KMS-11 (cell line): Measurements from ENCODE around the gene KIAA1958.

Experiments
- H2AFZ ChIP-seq: fragments of 200-600 bp; sonication (generic); 2 replicates; pipeline ENCODE4 v1.6.1; 2016; ENCODE audit warnings: antibody characterized with exemption, mixed run types, low read depth
- H3K27ac ChIP-seq: fragments of 200-600 bp; sonication (generic); 2 replicates; pipeline ENCODE4 v1.6.1; 2016; ENCODE audit warnings: mild to moderate bottlenecking, mixed run types
- H3K27me3 ChIP-seq: fragments of 200-600 bp; sonication (generic); 2 replicates; pipeline ENCODE4 v1.6.1; 2017; ENCODE audit warnings: mild to moderate bottlenecking, low read depth, mixed run types, moderate library complexity; ENCODE audit not compliant: insufficient read depth
- H3K36me3 ChIP-seq: fragments of 200-600 bp; sonication (generic); 2 replicates; pipeline ENCODE4 v1.6.1; 2017; ENCODE audit warnings: mild to moderate bottlenecking, mixed run types; ENCODE audit not compliant: insufficient read depth
- H3K4me1 ChIP-seq: fragments of 200-600 bp; sonication (generic); 2 replicates; pipeline ENCODE4 v1.6.1; 2016; ENCODE audit warnings: mild to moderate bottlenecking, low read depth, mixed run types; ENCODE audit not compliant: poor library complexity, severe bottlenecking
- H3K4me2 ChIP-seq: fragments of 200-600 bp; sonication (generic); 2 replicates; pipeline ENCODE4 v1.7.0; 2016; ENCODE audit warnings: mild to moderate bottlenecking, mixed run types
- H3K4me3 ChIP-seq: fragments of 200-600 bp; sonication (generic); IDR thresholded peaks from 2 replicates; pipeline ENCODE4 v1.6.1; 2017; ENCODE audit warnings: low read depth, low read length, mixed read lengths; ENCODE audit not compliant: insufficient read depth
- H3K79me2 ChIP-seq: fragments of 200-600 bp; sonication (generic); 2 replicates; pipeline ENCODE4 v1.6.1; 2016; ENCODE audit warnings: low read depth, mixed run types; ENCODE audit not compliant: insufficient read depth
- H3K9ac ChIP-seq: fragments of 200-600 bp; sonication (generic); 2 replicates; pipeline ENCODE4 v1.6.1; 2016; ENCODE audit warnings: mild to moderate bottlenecking, mixed run types
- H4K20me1 ChIP-seq: fragments of 200-600 bp; sonication (generic); 2 replicates; pipeline ENCODE4 v1.6.1; 2016; ENCODE audit warnings: mild to moderate bottlenecking, mixed run types; ENCODE audit not compliant: insufficient read depth
- CTCF ChIP-seq: fragments of 200-600 bp; sonication (generic); conservative IDR thresholded peaks from 2 replicates; pipeline ENCODE4 v1.6.1; 2017; ENCODE audit warnings: low read depth, mild to moderate bottlenecking, antibody characterized with exemption, low read length, moderate library complexity, mixed read lengths

Gene KIAA1958

GRCh38 chr9:112677040-112677439, 190.4 kb downstream of the KIAA1958 start:
- no peaks in the 10 kb centered on the region for H3K79me2 ChIP-seq
- no peak overlapping the region for H3K9ac ChIP-seq
- H3K27me3 ChIP-seq, result no peaks in the 10 kb centered on the region
- no peak overlapping the region for H3K27ac ChIP-seq
- H2AFZ ChIP-seq, result no peak overlapping the region
- no peak overlapping the region for H3K4me3 ChIP-seq
- TF ChIP-seq CTCF, result no peak
- H3K36me3 ChIP-seq, result no peaks in the 10 kb centered on the region
- H3K4me1 ChIP-seq, result no peaks in the 10 kb centered on the region
- no peaks in the 10 kb centered on the region for H4K20me1 ChIP-seq
- H3K4me2 ChIP-seq, result no peak overlapping the region

GRCh38 chr9:112680731-112681402, 194.2 kb downstream of the KIAA1958 start:
- no peaks in the 10 kb centered on the region for H3K4me1 ChIP-seq
- no peaks in the 10 kb centered on the region for H3K27me3 ChIP-seq
- H3K79me2 ChIP-seq, result no peaks in the 10 kb centered on the region
- H3K36me3 ChIP-seq, result no peaks in the 10 kb centered on the region
- no peak overlapping the region for H3K9ac ChIP-seq
- no peaks in the 10 kb centered on the region for H4K20me1 ChIP-seq
- no peak overlapping the region for H3K4me3 ChIP-seq
- TF ChIP-seq CTCF, result no peak
- no peak overlapping the region for H3K27ac ChIP-seq
- no peak overlapping the region for H3K4me2 ChIP-seq
- H2AFZ ChIP-seq, result no peak overlapping the region

GRCh38 chr9:112689161-112689740, 202.6 kb downstream of the KIAA1958 start:
- H3K4me3 ChIP-seq, result no peak overlapping the region
- no peak overlapping the region for H3K27ac ChIP-seq
- H3K9ac ChIP-seq, result no peak overlapping the region
- no peak overlapping the region for H2AFZ ChIP-seq
- H3K36me3 ChIP-seq, result peaks cover 16% of the 10 kb centered on the region; the same call in 1 of the 2 replicates
- no peak for TF ChIP-seq CTCF
- H4K20me1 ChIP-seq, result no peaks in the 10 kb centered on the region
- no peaks in the 10 kb centered on the region for H3K79me2 ChIP-seq
- H3K27me3 ChIP-seq, result no peaks in the 10 kb centered on the region
- H3K4me1 ChIP-seq, result no peaks in the 10 kb centered on the region
- H3K4me2 ChIP-seq, result no peak overlapping the region

GRCh38 chr9:112694706-112695555, 208.3 kb downstream of the KIAA1958 start:
- Histone ChIP-seq H3K4me3 (no peak overlapping the region), H2AFZ (no peak overlapping the region), H3K27me3 (no peaks in the 10 kb centered on the region), H3K27ac (no peak overlapping the region), H3K4me1 (peaks cover 18% of the 10 kb centered on the region), H3K79me2 (no peaks in the 10 kb centered on the region), H3K4me2 (no peak overlapping the region), H3K36me3 (peaks cover 9% of the 10 kb centered on the region; the same call in 1 of the 2 replicates), H3K9ac (no peak overlapping the region), H4K20me1 (0 out of 2 replicates have a peak, but pooled peaks cover 3% of the 10 kb centered on the region)
- TF ChIP-seq CTCF, result no peak
